Activated T-cell treated with anti-CD3 and anti-CD28 coated beads, Interleukin-2, amount 50 U/mL, for 24 hours (primary cell): ENCODE data around the gene KCNAB2.

Experiments
- DNase-seq: peaks from one replicate; pipeline ENCODE4 v3.0.0-alpha.2; 2020
- H3K27ac Mint-ChIP-seq: 2 replicates; pipeline ENCODE4 v1.8.0; 2020; ENCODE audit warnings: mild to moderate bottlenecking, mixed read lengths
- H3K27me3 Mint-ChIP-seq: 2 replicates; pipeline ENCODE4 v1.8.0; 2020; ENCODE audit warnings: mixed read lengths
- H3K36me3 Mint-ChIP-seq: 2 replicates; pipeline ENCODE4 v1.8.0; 2020; ENCODE audit warnings: low read depth, mixed read lengths
- H3K4me1 Mint-ChIP-seq: 2 replicates; pipeline ENCODE4 v1.8.0; 2020; ENCODE audit warnings: low read depth, mixed read lengths
- H3K4me3 Mint-ChIP-seq: 2 replicates; pipeline ENCODE4 v1.8.0; 2020; ENCODE audit warnings: mild to moderate bottlenecking, moderate library complexity, mixed read lengths
- H3K9me3 Mint-ChIP-seq: 2 replicates; pipeline ENCODE4 v1.8.0; 2020; ENCODE audit warnings: mixed read lengths

The KCNAB2 gene

GRCh38 chr1:6095511-6096242 is 50.0 kb downstream of the KCNAB2 start:
- Mint-ChIP-seq H3K9me3 (no peaks in the 10 kb centered on the region), H3K4me3 (no peak overlapping the region), H3K4me1 (no peaks in the 10 kb centered on the region), H3K27ac (no peak overlapping the region), H3K27me3 (no peaks in the 10 kb centered on the region), H3K36me3 (peaks cover 75% of the 10 kb centered on the region)
- no peak for DNase-seq

GRCh38 chr1:6096243-6097116 is 50.8 kb downstream of the KCNAB2 start:
- no peaks in the 10 kb centered on the region for H3K4me1 Mint-ChIP-seq
- H3K27me3 Mint-ChIP-seq: no peaks in the 10 kb centered on the region
- DNase-seq: no peak
- H3K36me3 Mint-ChIP-seq: peaks cover 67% of the 10 kb centered on the region
- H3K9me3 Mint-ChIP-seq: no peaks in the 10 kb centered on the region
- H3K4me3 Mint-ChIP-seq: no peak overlapping the region
- H3K27ac Mint-ChIP-seq: no peak overlapping the region

GRCh38 chr1:6097117-6097595 is 51.5 kb downstream of the KCNAB2 start:
- H3K4me3 Mint-ChIP-seq: no peak overlapping the region
- no peaks in the 10 kb centered on the region for H3K9me3 Mint-ChIP-seq
- H3K4me1 Mint-ChIP-seq: no peaks in the 10 kb centered on the region
- no peak for DNase-seq
- H3K27ac Mint-ChIP-seq: peak overlapping the region; percentile 70
- H3K36me3 Mint-ChIP-seq: peaks cover 60% of the 10 kb centered on the region
- no peaks in the 10 kb centered on the region for H3K27me3 Mint-ChIP-seq

DNA sequence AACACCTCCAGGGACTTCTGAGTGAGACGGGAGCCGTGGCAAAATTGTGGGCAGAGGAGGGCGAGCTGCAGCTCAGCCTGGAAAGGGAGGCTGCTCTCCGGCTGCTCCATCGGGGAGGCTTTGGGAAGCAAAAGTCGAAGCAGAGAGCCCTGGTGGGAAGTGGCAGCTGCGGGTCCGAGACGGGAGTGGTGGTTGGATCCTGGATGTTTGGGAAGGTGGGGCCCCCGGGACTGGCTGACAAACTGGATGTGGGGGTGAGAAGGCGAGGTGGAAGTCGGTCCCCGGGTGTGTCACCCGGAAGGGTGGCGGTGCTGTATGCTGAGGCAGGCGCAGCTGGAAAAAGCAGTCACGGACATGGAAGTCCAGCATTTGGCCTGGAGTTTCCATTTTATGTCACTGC is 52.1 kb downstream of the KCNAB2 start:
- H3K4me1 Mint-ChIP-seq: no peaks in the 10 kb centered on the region
- no peaks in the 10 kb centered on the region for H3K27me3 Mint-ChIP-seq
- no peak overlapping the region for H3K4me3 Mint-ChIP-seq
- H3K36me3 Mint-ChIP-seq: peaks cover 54% of the 10 kb centered on the region
- H3K9me3 Mint-ChIP-seq: no peaks in the 10 kb centered on the region
- no peak for DNase-seq
- H3K27ac Mint-ChIP-seq: peak overlapping the region; percentile 70

DNA sequence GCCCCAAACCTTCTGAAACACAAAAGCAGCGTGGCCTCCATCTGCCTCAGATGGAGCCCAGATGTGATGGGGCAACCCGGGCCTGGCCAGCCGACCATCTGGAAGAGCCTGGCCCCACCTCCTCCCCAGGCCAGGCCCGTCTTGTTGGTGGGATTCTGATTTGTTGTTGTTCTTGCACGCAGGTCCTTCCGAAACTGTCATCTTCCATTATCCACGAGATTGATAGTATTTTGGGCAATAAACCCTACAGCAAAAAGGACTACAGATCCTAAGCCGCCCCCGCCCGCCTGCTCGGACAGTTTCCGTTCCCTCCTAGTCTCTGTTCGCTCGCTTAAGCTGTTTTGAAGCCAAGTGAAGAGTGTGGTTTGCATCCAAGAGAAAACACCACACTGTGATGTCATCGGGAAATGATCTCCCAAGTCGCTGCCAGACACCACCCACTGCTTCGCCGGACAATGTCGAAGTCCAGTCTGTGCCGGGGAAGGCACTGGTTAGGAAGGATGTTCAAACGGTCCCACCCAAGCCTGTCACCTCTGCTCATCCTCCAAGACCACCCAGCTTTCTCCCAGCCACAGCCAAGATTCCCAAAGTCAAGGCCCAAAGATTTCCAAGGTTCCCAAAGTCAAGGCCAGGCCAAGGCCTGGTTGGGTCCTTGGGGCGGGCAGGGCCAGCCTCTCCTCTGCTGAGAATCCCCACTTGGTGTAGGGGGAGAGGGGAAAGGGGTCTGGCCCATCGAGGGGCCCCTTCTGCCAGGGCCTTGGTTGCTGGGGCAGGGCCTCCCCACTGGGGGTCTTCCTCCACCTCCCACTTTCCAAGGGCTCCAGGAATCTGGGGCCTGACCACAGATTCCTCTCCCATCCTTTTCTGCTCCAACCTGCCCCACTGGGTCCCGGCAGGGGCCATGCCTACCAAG is 52.9 kb downstream of the KCNAB2 start:
- Mint-ChIP-seq H3K36me3 (peaks cover 46% of the 10 kb centered on the region), H3K9me3 (no peaks in the 10 kb centered on the region), H3K27ac (no peak overlapping the region), H3K4me1 (no peaks in the 10 kb centered on the region), H3K4me3 (no peak overlapping the region), H3K27me3 (no peaks in the 10 kb centered on the region)
- no peak for DNase-seq

GRCh38 chr1:6099297-6099696 is 53.6 kb downstream of the KCNAB2 start:
- DNase-seq: no peak
- Mint-ChIP-seq H3K4me1 (no peaks in the 10 kb centered on the region), H3K27me3 (no peaks in the 10 kb centered on the region), H3K4me3 (no peak overlapping the region), H3K36me3 (peaks cover 39% of the 10 kb centered on the region), H3K27ac (no peak overlapping the region), H3K9me3 (no peaks in the 10 kb centered on the region)

- H3K4me1 Mint-ChIP-seq: no peaks in the 10 kb centered on the region
- peaks cover 34% of the 10 kb centered on the region for H3K36me3 Mint-ChIP-seq
- no peak overlapping the region for H3K27ac Mint-ChIP-seq
Measured at GRCh38 chr1:6099787-6100765, 54.4 kb downstream of the KCNAB2 start.

DNA sequence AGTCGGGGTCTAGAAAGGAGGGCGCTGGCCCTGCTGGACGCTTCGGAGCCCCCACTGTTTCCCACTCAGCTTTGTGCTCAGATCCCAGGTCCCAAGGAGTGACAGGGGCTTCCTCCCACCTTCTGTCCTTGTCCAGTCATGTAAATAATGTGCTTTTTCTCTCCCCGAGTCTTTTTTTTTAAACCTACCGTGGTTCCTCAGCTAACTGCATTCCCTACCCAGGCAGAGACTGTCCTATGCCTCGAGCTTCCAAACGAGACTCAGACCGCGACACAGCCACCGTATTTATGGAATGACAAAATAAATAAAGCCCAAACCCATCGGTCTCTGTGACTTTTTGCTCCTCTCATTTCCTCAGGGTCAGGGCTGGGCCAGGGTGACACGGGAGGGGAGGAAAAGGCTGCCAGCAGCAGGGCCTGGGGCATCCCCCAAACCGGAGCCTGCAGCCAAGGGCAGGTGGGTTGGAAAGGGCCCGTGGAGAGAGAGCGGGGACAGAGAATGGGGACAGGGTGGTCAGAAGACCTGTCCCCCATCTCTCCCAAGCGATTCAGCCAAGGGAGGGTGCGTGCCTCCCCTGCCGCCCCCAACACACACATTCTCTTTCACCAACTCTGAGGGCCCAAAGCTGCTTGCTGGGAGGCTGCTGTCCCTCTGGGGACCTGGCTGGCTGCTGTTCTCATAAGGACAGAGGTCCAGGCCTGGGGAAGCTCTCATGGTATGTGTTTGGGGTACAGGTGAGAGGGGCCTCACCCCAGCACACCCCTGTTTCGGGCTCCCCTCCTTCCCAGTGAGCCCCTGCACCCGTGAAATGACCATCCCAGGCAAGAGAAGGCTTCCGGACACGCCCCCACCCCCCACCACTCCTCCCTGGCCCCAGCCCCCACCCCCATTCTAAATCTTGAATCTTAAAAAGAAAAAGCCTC is 55.4 kb downstream of the KCNAB2 start:
- H3K27ac Mint-ChIP-seq: peak overlapping the region; percentile 41

More at GRCh38 chr1:6099787-6100765, 54.4 kb downstream of the KCNAB2 start:
- Mint-ChIP-seq H3K9me3 (no peaks in the 10 kb centered on the region), H3K4me3 (no peak overlapping the region), H3K27me3 (peaks cover 2% of the 10 kb centered on the region)
- DNase-seq: no peak

GRCh38 chr1:6101826-6102531 is 56.3 kb downstream of the KCNAB2 start:
- H3K4me1 Mint-ChIP-seq: no peaks in the 10 kb centered on the region
- H3K4me3 Mint-ChIP-seq: no peak overlapping the region
- H3K27ac Mint-ChIP-seq: no peak overlapping the region
- DNase-seq: no peak
- no peaks in the 10 kb centered on the region for H3K9me3 Mint-ChIP-seq
- peaks cover 4% of the 10 kb centered on the region for H3K27me3 Mint-ChIP-seq
- H3K36me3 Mint-ChIP-seq: peaks cover 24% of the 10 kb centered on the region

More for the DNA sequence above, 55.4 kb downstream of the KCNAB2 start:
- H3K4me1 Mint-ChIP-seq: no peaks in the 10 kb centered on the region
- peaks cover 4% of the 10 kb centered on the region for H3K27me3 Mint-ChIP-seq
- DNase-seq: no peak
- H3K9me3 Mint-ChIP-seq: no peaks in the 10 kb centered on the region
- no peak overlapping the region for H3K4me3 Mint-ChIP-seq
- H3K36me3 Mint-ChIP-seq: peaks cover 33% of the 10 kb centered on the region

- Mint-ChIP-seq H3K4me3 (no peak overlapping the region), H3K36me3 (peaks cover 19% of the 10 kb centered on the region), H3K27me3 (peaks cover 4% of the 10 kb centered on the region), H3K27ac (peak overlapping the region; percentile 49), H3K9me3 (no peaks in the 10 kb centered on the region), H3K4me1 (no peaks in the 10 kb centered on the region)
- DNase-seq: no peak
Measured at GRCh38 chr1:6102532-6102845, 56.8 kb downstream of the KCNAB2 start.

DNA sequence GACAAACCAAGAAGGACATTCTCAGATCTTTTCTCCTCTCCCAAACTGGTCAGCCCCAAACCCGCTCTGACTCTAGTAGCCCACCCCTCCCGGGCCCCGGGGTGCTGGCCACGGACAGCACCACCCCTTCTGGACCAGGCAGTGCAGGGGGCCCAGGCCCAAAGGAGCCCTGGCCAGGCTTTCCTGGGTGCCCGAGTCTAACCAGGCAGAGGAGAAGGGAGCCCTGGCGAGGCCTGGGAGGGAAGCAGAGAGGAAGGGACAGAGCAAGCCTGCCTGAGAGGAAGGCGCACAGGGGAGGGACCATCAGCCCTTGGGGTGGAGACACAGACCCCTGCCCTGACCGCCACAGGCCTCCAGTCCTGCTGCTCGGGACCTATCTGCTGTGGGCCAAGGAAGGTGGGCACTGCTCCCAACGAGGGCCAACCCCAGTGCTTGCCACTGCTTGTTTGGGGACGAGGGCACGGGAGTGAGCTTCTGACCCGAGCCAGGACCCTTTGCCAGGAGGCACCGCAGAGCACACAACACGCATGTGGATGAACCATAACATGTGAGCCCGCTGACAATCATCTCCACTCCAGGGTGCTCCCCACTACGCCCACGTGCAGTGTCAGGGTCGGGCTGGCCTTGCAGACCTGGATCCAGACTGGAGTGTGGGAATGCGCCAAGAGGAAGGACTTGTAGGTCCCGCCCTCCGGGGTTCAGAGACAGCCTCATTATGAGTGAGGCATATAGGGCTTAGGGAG is 57.6 kb downstream of the KCNAB2 start:
- DNase-seq: no peak
- no peak overlapping the region for H3K27ac Mint-ChIP-seq
- H3K9me3 Mint-ChIP-seq: no peaks in the 10 kb centered on the region
- H3K27me3 Mint-ChIP-seq: peaks cover 6% of the 10 kb centered on the region
- H3K36me3 Mint-ChIP-seq: peaks cover 11% of the 10 kb centered on the region
- H3K4me1 Mint-ChIP-seq: no peaks in the 10 kb centered on the region
- H3K4me3 Mint-ChIP-seq: no peak overlapping the region
